WTC11 (cell line): ENCODE data around the gene PDK2. TPM values are rescaled to one million over a fixed set of nuclear protein-coding genes. Genes with fewer than 3 reads are reported as not detected.

Experiments
- ATAC-seq: fragments of 200-7000 bp; cut with Tn5 transposase; 2 replicates; pipeline ENCODE4 v1.10.0; 2021; ENCODE audit warnings: mild to moderate bottlenecking, moderate library complexity
- CTCF ChIA-PET: fragments of 300-600 bp; sonication (Branson Sonifier 250); formaldehyde crosslinking; loops from one replicate; lab custom pipeline; 2021; ENCODE audit warnings: antibody characterized with exemption; lab: Charles Lee
- POLR2A ChIA-PET: fragments of 350-600 bp; sonication (Branson Sonifier 250); formaldehyde crosslinking; loops from one replicate; lab custom pipeline; 2021; ENCODE audit warnings: antibody characterized with exemption; lab: Charles Lee
- DNase-seq: peaks from one replicate; pipeline ENCODE4 v3.0.0; 2021; ENCODE audit warnings: low spot score
- H3K27ac Mint-ChIP-seq: 2 replicates; pipeline ENCODE4 v1.8.0; 2021; ENCODE audit warnings: mixed read lengths
- H3K27me3 Mint-ChIP-seq: 2 replicates; pipeline ENCODE4 v1.8.0; 2021; ENCODE audit warnings: low read depth, mild to moderate bottlenecking, moderate library complexity, mixed read lengths
- H3K36me3 Mint-ChIP-seq: 2 replicates; pipeline ENCODE4 v1.8.0; 2021; ENCODE audit warnings: mixed read lengths
- H3K4me1 Mint-ChIP-seq: 2 replicates; pipeline ENCODE4 v1.8.0; 2022; ENCODE audit warnings: mixed read lengths
- H3K4me3 Mint-ChIP-seq: 2 replicates; pipeline ENCODE4 v1.8.0; 2021; ENCODE audit warnings: mild to moderate bottlenecking, moderate library complexity, mixed read lengths
- H3K9me3 Mint-ChIP-seq: 2 replicates; pipeline ENCODE4 v1.8.0; 2021; ENCODE audit warnings: mixed read lengths
- CREM ChIP-seq: sonication (generic); formaldehyde crosslinking; IDR thresholded peaks from 2 replicates; pipeline ENCODE4 v1.8.1; 2022; ENCODE audit warnings: mild to moderate bottlenecking, missing genetic modification reagents, moderate library complexity
- GTF2I ChIP-seq: fragments of 250-450 bp; sonication (Bioruptor Pico); conservative IDR thresholded peaks from 2 replicates; pipeline ENCODE4 v1.4.0; 2021; ENCODE audit warnings: mild to moderate bottlenecking
- HMGA2 ChIP-seq: fragments of 250-450 bp; sonication (Bioruptor Pico); IDR thresholded peaks from 2 replicates; pipeline ENCODE4 v1.4.0; 2021; ENCODE audit warnings: mild to moderate bottlenecking, moderate library complexity
- PRRX2 ChIP-seq: fragments of 250-450 bp; sonication (Bioruptor Pico); IDR thresholded peaks from 2 replicates; pipeline ENCODE4 v1.8.0; 2021; ENCODE audit warnings: mild to moderate bottlenecking
- SOX15 ChIP-seq: fragments of 250-450 bp; sonication (Bioruptor Pico); IDR thresholded peaks from 2 replicates; pipeline ENCODE4 v1.9.0; 2021; ENCODE audit warnings: mild to moderate bottlenecking
- TEAD4 ChIP-seq: sonication (generic); formaldehyde crosslinking; IDR thresholded peaks from 2 replicates; pipeline ENCODE4 v1.8.0; 2022; ENCODE audit warnings: mild to moderate bottlenecking, missing genetic modification reagents
- TP53 ChIP-seq: sonication (generic); formaldehyde crosslinking; IDR thresholded peaks from 2 replicates; pipeline ENCODE4 v1.8.1; 2023; ENCODE audit warnings: mild to moderate bottlenecking, missing genetic modification reagents
- ZBTB21 ChIP-seq: sonication (generic); formaldehyde crosslinking; IDR thresholded peaks from 2 replicates; pipeline ENCODE4 v1.8.1; 2023; ENCODE audit warnings: mild to moderate bottlenecking, missing genetic modification reagents, borderline replicate concordance
- ZNF416 ChIP-seq: fragments of 250-450 bp; sonication (Bioruptor Pico); IDR thresholded peaks from 2 replicates; pipeline ENCODE4 v1.9.0; 2021; ENCODE audit warnings: mild to moderate bottlenecking, inconsistent platforms
- total RNA-seq: library from RNA; stranded (reverse); gene quantifications from 3 replicates; pipeline ENCODE4 v1.2.3, GENCODE V29; 2021
- TF ChIP-seq, protein P1 (sequence below): fragments of 250-450 bp; sonication (Bioruptor Pico); IDR thresholded peaks from 2 replicates; pipeline ENCODE4 v2.1.2; 2022; ENCODE audit warnings: mild to moderate bottlenecking, moderate library complexity
- TF ChIP-seq, protein P2 (sequence below): sonication (generic); formaldehyde crosslinking; IDR thresholded peaks from 2 replicates; pipeline ENCODE4 v1.8.1; 2023; ENCODE audit warnings: mild to moderate bottlenecking, missing genetic modification reagents
- TF ChIP-seq, protein P3 (sequence below): fragments of 200-600 bp; IDR thresholded peaks from 2 replicates; pipeline ENCODE4 v1.8.0; 2022; ENCODE audit warnings: antibody characterized with exemption
- TF ChIP-seq, protein P4 (sequence below): sonication (generic); formaldehyde crosslinking; IDR thresholded peaks from 2 replicates; pipeline ENCODE4 v1.8.1; 2023; ENCODE audit warnings: mild to moderate bottlenecking, missing genetic modification reagents, moderate library complexity
- TF ChIP-seq, protein P5 (sequence below): fragments of 250-450 bp; sonication (Bioruptor Pico); IDR thresholded peaks from 2 replicates; pipeline ENCODE4 v1.9.0; 2021; ENCODE audit warnings: mild to moderate bottlenecking, borderline replicate concordance
- TF ChIP-seq, protein P6 (sequence below): sonication (generic); formaldehyde crosslinking; IDR thresholded peaks from 2 replicates; pipeline ENCODE4 v1.8.0; 2023; ENCODE audit warnings: missing genetic modification reagents, mild to moderate bottlenecking, borderline replicate concordance
- TF ChIP-seq, protein P7 (sequence below): sonication (generic); formaldehyde crosslinking; IDR thresholded peaks from 2 replicates; pipeline ENCODE4 v1.8.1; 2022; ENCODE audit warnings: missing genetic modification reagents, borderline replicate concordance

Gene PDK2
- total RNA-seq, 1 experiment from 2014 or later: 16.6 TPM

DNA sequence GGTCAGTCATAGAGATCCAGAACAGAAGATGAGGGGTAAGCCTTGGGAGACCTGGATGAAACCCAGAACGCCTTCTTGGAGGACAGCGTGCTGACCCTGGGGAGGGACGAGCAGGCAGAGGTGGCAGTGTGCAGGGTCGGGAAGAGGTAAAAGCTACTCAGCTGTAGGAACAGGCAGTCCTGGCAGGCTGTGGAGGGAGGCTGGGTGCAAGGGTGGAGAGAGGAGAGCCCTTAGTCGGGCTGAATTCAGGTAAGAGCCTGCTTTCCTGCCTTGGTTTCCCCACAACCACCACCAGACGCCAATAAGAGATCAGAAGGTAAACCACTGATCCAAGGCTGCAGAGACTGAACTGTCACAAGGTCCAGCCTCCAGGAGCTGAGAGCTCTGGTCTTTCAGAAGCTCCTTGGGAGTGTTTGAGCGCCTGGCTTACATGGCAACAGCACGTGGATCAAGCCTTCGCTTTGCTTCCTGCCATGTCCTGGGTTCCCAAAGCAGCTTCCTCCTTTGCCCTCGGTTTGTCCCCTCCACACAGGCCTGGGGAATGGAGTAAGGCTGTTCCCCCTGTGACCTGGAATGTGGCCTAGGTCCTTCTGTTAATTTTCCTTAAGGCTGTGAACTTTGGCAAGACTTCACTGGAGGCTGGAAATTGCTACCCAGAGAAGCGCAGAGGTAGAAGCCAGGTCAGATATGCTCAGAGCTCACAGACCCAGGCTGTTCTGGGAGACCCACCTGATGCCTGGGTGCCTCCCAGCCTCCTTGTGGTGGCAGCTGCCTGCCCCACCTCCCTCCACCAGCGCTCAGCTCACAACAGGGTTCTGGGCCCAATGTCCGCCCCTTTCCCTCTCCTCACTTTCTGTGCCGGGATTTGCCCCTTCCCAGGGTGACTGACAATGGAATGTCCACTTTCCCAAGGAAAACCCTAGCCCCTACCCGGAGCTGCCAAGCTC lies 3.9 kb upstream of the PDK2 start:
- H3K27me3 Mint-ChIP-seq: no peaks in the 10 kb centered on the region
- no peak for ATAC-seq
- CTCF ChIA-PET: interaction anchor here (0.9 to 5.4 kb wide), 10 partner anchors 12 to 109 kb away, joined by 3 to 62 read pairs (median 6); partner anchors contain the start of gene ITGA3
- no peak overlapping the region for H3K27ac Mint-ChIP-seq
- no peak for DNase-seq
- no peak overlapping the region for H3K4me3 Mint-ChIP-seq
- peaks cover 6% of the 10 kb centered on the region for H3K4me1 Mint-ChIP-seq
- no peaks in the 10 kb centered on the region for H3K9me3 Mint-ChIP-seq
- TF ChIP-seq, protein P1, sequence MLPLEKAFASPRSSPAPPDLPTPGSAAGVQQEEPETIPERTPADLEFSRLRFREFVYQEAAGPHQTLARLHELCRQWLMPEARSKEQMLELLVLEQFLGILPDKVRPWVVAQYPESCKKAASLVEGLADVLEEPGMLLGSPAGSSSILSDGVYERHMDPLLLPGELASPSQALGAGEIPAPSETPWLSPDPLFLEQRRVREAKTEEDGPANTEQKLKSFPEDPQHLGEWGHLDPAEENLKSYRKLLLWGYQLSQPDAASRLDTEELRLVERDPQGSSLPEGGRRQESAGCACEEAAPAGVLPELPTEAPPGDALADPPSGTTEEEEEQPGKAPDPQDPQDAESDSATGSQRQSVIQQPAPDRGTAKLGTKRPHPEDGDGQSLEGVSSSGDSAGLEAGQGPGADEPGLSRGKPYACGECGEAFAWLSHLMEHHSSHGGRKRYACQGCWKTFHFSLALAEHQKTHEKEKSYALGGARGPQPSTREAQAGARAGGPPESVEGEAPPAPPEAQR (CRISPR knock-in tag): no peak
- TF ChIP-seq, protein P2, sequence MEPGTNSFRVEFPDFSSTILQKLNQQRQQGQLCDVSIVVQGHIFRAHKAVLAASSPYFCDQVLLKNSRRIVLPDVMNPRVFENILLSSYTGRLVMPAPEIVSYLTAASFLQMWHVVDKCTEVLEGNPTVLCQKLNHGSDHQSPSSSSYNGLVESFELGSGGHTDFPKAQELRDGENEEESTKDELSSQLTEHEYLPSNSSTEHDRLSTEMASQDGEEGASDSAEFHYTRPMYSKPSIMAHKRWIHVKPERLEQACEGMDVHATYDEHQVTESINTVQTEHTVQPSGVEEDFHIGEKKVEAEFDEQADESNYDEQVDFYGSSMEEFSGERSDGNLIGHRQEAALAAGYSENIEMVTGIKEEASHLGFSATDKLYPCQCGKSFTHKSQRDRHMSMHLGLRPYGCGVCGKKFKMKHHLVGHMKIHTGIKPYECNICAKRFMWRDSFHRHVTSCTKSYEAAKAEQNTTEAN (CRISPR knock-in tag): no peak
- TF ChIP-seq, protein P3, sequence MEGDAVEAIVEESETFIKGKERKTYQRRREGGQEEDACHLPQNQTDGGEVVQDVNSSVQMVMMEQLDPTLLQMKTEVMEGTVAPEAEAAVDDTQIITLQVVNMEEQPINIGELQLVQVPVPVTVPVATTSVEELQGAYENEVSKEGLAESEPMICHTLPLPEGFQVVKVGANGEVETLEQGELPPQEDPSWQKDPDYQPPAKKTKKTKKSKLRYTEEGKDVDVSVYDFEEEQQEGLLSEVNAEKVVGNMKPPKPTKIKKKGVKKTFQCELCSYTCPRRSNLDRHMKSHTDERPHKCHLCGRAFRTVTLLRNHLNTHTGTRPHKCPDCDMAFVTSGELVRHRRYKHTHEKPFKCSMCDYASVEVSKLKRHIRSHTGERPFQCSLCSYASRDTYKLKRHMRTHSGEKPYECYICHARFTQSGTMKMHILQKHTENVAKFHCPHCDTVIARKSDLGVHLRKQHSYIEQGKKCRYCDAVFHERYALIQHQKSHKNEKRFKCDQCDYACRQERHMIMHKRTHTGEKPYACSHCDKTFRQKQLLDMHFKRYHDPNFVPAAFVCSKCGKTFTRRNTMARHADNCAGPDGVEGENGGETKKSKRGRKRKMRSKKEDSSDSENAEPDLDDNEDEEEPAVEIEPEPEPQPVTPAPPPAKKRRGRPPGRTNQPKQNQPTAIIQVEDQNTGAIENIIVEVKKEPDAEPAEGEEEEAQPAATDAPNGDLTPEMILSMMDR: no peak
- TF ChIP-seq SOX15 (CRISPR knock-in tag): no peak
- TF ChIP-seq CREM: no peak
- TF ChIP-seq HMGA2: no peak
- TF ChIP-seq TP53 (CRISPR knock-in tag): no peak
- POLR2A ChIA-PET: interaction anchor here (1.3 kb wide), 1 partner anchor 34 kb away, joined by 3 read pairs; no protein-coding TSS in a partner anchor
- no peaks in the 10 kb centered on the region for H3K36me3 Mint-ChIP-seq

DNA sequence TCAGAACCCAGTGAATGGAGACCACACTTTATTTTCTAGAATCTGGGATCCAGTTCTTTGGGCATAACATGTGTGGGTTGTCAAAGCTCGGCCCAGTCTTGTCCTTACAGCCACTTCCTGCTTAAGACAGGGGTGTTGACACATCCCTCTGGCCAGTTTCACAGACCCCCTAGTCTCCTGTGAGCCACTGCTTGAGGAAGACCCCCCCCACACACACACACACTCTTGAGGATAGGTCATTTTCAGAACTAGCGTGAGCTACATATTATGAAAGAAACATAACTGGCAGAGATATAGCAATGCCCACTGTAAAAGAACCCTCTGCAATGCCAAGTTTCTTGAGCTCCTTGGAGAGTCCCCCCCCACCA lies 3.2 kb upstream of the PDK2 start:
- Mint-ChIP-seq H3K4me1 (peaks cover 6% of the 10 kb centered on the region), H3K27ac (no peak overlapping the region), H3K4me3 (no peak overlapping the region), H3K36me3 (no peaks in the 10 kb centered on the region), H3K27me3 (no peaks in the 10 kb centered on the region), H3K9me3 (no peaks in the 10 kb centered on the region)
- no peak for DNase-seq
- TF ChIP-seq, protein P4, sequence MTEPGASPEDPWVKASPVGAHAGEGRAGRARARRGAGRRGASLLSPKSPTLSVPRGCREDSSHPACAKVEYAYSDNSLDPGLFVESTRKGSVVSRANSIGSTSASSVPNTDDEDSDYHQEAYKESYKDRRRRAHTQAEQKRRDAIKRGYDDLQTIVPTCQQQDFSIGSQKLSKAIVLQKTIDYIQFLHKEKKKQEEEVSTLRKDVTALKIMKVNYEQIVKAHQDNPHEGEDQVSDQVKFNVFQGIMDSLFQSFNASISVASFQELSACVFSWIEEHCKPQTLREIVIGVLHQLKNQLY (CRISPR knock-in tag): no peak
- TF ChIP-seq TEAD4 (CRISPR knock-in tag) (no peak), GTF2I (CRISPR knock-in tag) (no peak), ZNF416 (CRISPR knock-in tag) (no peak), PRRX2 (no peak), ZBTB21 (CRISPR knock-in tag) (no peak)
- TF ChIP-seq, protein P5, sequence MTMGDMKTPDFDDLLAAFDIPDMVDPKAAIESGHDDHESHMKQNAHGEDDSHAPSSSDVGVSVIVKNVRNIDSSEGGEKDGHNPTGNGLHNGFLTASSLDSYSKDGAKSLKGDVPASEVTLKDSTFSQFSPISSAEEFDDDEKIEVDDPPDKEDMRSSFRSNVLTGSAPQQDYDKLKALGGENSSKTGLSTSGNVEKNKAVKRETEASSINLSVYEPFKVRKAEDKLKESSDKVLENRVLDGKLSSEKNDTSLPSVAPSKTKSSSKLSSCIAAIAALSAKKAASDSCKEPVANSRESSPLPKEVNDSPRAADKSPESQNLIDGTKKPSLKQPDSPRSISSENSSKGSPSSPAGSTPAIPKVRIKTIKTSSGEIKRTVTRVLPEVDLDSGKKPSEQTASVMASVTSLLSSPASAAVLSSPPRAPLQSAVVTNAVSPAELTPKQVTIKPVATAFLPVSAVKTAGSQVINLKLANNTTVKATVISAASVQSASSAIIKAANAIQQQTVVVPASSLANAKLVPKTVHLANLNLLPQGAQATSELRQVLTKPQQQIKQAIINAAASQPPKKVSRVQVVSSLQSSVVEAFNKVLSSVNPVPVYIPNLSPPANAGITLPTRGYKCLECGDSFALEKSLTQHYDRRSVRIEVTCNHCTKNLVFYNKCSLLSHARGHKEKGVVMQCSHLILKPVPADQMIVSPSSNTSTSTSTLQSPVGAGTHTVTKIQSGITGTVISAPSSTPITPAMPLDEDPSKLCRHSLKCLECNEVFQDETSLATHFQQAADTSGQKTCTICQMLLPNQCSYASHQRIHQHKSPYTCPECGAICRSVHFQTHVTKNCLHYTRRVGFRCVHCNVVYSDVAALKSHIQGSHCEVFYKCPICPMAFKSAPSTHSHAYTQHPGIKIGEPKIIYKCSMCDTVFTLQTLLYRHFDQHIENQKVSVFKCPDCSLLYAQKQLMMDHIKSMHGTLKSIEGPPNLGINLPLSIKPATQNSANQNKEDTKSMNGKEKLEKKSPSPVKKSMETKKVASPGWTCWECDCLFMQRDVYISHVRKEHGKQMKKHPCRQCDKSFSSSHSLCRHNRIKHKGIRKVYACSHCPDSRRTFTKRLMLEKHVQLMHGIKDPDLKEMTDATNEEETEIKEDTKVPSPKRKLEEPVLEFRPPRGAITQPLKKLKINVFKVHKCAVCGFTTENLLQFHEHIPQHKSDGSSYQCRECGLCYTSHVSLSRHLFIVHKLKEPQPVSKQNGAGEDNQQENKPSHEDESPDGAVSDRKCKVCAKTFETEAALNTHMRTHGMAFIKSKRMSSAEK: no peak
- TF ChIP-seq, protein P6, sequence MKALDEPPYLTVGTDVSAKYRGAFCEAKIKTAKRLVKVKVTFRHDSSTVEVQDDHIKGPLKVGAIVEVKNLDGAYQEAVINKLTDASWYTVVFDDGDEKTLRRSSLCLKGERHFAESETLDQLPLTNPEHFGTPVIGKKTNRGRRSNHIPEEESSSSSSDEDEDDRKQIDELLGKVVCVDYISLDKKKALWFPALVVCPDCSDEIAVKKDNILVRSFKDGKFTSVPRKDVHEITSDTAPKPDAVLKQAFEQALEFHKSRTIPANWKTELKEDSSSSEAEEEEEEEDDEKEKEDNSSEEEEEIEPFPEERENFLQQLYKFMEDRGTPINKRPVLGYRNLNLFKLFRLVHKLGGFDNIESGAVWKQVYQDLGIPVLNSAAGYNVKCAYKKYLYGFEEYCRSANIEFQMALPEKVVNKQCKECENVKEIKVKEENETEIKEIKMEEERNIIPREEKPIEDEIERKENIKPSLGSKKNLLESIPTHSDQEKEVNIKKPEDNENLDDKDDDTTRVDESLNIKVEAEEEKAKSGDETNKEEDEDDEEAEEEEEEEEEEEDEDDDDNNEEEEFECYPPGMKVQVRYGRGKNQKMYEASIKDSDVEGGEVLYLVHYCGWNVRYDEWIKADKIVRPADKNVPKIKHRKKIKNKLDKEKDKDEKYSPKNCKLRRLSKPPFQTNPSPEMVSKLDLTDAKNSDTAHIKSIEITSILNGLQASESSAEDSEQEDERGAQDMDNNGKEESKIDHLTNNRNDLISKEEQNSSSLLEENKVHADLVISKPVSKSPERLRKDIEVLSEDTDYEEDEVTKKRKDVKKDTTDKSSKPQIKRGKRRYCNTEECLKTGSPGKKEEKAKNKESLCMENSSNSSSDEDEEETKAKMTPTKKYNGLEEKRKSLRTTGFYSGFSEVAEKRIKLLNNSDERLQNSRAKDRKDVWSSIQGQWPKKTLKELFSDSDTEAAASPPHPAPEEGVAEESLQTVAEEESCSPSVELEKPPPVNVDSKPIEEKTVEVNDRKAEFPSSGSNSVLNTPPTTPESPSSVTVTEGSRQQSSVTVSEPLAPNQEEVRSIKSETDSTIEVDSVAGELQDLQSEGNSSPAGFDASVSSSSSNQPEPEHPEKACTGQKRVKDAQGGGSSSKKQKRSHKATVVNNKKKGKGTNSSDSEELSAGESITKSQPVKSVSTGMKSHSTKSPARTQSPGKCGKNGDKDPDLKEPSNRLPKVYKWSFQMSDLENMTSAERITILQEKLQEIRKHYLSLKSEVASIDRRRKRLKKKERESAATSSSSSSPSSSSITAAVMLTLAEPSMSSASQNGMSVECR (CRISPR knock-in tag): no peak
- TF ChIP-seq, protein P7, sequence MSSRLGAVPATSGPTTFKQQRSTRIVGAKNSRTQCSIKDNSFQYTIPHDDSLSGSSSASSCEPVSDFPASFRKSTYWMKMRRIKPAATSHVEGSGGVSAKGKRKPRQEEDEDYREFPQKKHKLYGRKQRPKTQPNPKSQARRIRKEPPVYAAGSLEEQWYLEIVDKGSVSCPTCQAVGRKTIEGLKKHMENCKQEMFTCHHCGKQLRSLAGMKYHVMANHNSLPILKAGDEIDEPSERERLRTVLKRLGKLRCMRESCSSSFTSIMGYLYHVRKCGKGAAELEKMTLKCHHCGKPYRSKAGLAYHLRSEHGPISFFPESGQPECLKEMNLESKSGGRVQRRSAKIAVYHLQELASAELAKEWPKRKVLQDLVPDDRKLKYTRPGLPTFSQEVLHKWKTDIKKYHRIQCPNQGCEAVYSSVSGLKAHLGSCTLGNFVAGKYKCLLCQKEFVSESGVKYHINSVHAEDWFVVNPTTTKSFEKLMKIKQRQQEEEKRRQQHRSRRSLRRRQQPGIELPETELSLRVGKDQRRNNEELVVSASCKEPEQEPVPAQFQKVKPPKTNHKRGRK: no peak
- CTCF ChIA-PET: interaction anchor here (0.6 to 5.4 kb wide), 11 partner anchors 12 to 109 kb away, joined by 3 to 62 read pairs (median 5); partner anchors contain the start of genes ITGA3 and SAMD14
- POLR2A ChIA-PET: interaction anchor here (1.3 kb wide), 1 partner anchor 35 kb away, joined by 3 read pairs; no protein-coding TSS in a partner anchor
- ATAC-seq: no peak
